Pancreas (tissue), 10 donors: Measurements from ENCODE around the gene MEGF11. TPM values are rescaled to one million over a fixed set of nuclear protein-coding genes. Genes with fewer than 3 reads are reported as not detected.

ENCODE experiments used
- ATAC-seq, 4 donors: fragments of 200-7000 bp; cut with Tn5 transposase; one replicate each; pipeline versions ENCODE4 v1.8.0 to v1.9.1; 2020; ENCODE audit warnings: mild to moderate bottlenecking in 4 of 4, moderate library complexity in 4 of 4
- DNase-seq, 6 donors: peaks; one replicate each; pipeline ENCODE4 v3.0.0-alpha.2; 2020
- FAIRE-seq: peaks from 2 replicates; lab custom pipeline; 2012; peaks lifted over from hg19 to GRCh38; lab: Jason Lieb, UNC
- H3K27ac ChIP-seq, 4 donors: fragments of 200-600 bp; sonication (generic); 1 replicate in 3 of 4; 2 replicates in 1 of 4; pipeline versions ENCODE4 v1.5.0 to v1.8.0; 2020
- H3K27me3 ChIP-seq, 4 donors: fragments of 200-600 bp; one replicate each; pipeline ENCODE4 v1.8.0; 2021
- H3K36me3 ChIP-seq, 3 donors: fragments of 200-600 bp; sonication (generic) in 1 of 3; one replicate each; pipeline versions ENCODE4 v1.5.0 to v1.8.0; 2020 to 2021
- H3K4me1 ChIP-seq, 3 donors: fragments of 200-600 bp; one replicate each; pipeline ENCODE4 v1.8.0; 2021
- H3K4me3 ChIP-seq, 4 donors: fragments of 200-600 bp; sonication (generic) in 2 of 4; one replicate each; pipeline versions ENCODE4 v1.5.0 to v1.8.0; 2020 to 2021
- H3K9me3 ChIP-seq, 4 donors: fragments of 200-600 bp; one replicate each; pipeline ENCODE4 v1.8.0; 2021
- WGBS, 2 donors: extraction: QIAGEN DNeasy Blood & Tissue Kit; methylation state at CpG; one replicate each; pipeline ENCODE4 v1.1.7; 2013; 5-methylcytosine and 5-hydroxymethylcytosine counted together
- intact Hi-C, 3 donors: fragments of 100-400 bp; cut with DNase I; formaldehyde crosslinking; loops; one replicate each; pipeline versions ENCODE4 v1.11.1 to v1.14.2; 2022
- polyA plus RNA-seq, 2 donors: library from polyadenylated mRNA; stranded (reverse); fragments of 200-250 nt; gene quantifications; one replicate each; pipeline ENCODE4 v1.2.3, GENCODE V29; 2013
- total RNA-seq, 6 donors: library from RNA; stranded (reverse); fragmentation: NEBNext Ultra II Directional in 4 of 6; extraction: Animal tissue kit (Norgen Biotek cat#: 25700) in 4 of 6; gene quantifications; one replicate each; pipeline versions ENCODE4 v1.2.1 to v1.2.4, GENCODE V29; 2021 to 2023
- TF ChIP-seq, protein P1 (sequence below), 4 donors: fragments of 200-600 bp; sonication (generic) in 3 of 4; IDR thresholded peaks; one replicate each; pipeline versions ENCODE4 v1.5.0 to v1.8.0; 2021; ENCODE audit warnings: antibody characterized with exemption in 4 of 4
- donor health status: healthy with polysubstance abuse.
- donor health status: DM: no; HTN: no; CAD: no; lungs with moderate emphysema.
- donor health status: DM: no; HTN: no; CAD: no.
- donor health status: control.
- donor health status: control.
- donor health status: Bipolar disorder and iron deficiency.
- donor health status: DM: yes; HTN: yes; CAD: no.
- donor health status: DM: no; HTN: no; CAD: no.
- donor health status: DM: no; HTN: no; CAD: no.
- donor health status: DM: yes; HTN: yes; CAD: no.

MEGF11 gene
- total and polyA plus RNA-seq, 8 donors: 0.19 to 0.87 (median 0.37) TPM

DNA sequence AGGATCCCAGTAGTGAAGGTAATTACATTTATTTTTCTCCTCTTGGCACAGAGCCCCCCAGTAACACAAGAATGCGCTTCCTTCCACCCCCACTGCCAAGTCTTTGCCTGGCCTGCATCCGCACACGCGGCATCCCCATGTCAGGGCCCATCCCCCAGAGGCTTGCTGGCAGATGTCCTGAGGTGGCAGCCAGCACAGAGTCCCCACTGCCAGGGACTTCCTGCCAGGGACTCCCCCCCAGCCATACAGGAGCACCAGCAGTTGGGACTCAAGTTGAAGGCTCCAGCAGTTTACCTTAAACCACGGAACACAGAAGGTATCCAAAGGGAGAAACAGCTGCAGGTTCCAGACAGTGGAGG lies 41.0 kb downstream of the MEGF11 start:
- WGBS, 2 donors: 81 to 83% methylated on average over 5 of the region's 5 CpGs
- H3K27ac ChIP-seq: no peak overlapping the region
- no peaks in the 10 kb centered on the region for H3K4me1 ChIP-seq
- intact Hi-C loops: no loop called here
- TF ChIP-seq, protein P1, sequence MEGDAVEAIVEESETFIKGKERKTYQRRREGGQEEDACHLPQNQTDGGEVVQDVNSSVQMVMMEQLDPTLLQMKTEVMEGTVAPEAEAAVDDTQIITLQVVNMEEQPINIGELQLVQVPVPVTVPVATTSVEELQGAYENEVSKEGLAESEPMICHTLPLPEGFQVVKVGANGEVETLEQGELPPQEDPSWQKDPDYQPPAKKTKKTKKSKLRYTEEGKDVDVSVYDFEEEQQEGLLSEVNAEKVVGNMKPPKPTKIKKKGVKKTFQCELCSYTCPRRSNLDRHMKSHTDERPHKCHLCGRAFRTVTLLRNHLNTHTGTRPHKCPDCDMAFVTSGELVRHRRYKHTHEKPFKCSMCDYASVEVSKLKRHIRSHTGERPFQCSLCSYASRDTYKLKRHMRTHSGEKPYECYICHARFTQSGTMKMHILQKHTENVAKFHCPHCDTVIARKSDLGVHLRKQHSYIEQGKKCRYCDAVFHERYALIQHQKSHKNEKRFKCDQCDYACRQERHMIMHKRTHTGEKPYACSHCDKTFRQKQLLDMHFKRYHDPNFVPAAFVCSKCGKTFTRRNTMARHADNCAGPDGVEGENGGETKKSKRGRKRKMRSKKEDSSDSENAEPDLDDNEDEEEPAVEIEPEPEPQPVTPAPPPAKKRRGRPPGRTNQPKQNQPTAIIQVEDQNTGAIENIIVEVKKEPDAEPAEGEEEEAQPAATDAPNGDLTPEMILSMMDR (IDR thresholded peaks at IDR 0.05): no peak
- no peak overlapping the region for H3K4me3 ChIP-seq
- no peak for DNase-seq
- FAIRE-seq: no peak
- H3K36me3 ChIP-seq: no peaks in the 10 kb centered on the region
- no peaks in the 10 kb centered on the region for H3K27me3 ChIP-seq
- no peak for ATAC-seq
- no peaks in the 10 kb centered on the region for H3K9me3 ChIP-seq

DNA sequence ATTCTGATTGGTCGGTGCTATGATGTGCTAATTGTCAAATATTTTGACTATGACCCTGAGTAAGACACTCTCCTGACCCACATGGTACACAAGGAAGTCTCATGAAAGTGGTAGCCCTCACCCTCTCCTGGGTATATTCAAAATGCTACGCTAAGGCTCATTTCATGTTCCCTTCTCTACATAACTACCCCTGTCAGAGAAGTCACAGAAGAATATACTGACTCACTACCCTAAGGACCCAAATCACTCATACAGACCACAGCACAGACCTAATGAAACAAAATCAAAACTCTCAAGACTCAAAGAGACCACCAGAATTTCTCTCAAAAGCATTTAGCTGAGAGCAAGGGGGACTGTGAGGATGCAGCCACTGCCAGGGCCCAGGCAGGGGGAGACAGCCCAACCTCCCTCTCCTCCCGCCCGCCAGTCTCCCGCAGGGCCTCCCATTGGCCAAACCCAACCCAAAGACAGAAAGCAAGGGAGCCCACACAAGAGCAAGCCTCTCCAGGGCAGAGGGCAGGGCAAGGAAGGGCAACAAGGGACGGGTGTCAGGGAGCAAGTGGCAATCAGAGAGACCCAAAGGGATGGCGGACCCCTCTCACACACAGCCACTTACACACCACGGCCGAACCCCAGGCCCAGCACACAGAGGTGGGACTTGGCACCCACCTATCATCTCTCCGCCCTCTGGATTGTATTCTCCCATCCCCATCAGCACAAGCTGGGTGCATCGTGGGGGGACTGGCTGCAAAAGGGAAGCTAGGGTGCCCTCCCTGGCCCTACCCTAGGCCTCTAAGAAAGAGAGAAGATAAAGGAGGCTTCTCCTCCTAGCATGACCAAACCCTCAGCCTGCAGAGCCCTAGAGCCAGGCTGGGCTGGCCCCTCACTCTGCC lies 41.6 kb downstream of the MEGF11 start:
- 80% methylated on average over 10 to 11 of the region's 11 CpGs for WGBS, 2 donors

DNA sequence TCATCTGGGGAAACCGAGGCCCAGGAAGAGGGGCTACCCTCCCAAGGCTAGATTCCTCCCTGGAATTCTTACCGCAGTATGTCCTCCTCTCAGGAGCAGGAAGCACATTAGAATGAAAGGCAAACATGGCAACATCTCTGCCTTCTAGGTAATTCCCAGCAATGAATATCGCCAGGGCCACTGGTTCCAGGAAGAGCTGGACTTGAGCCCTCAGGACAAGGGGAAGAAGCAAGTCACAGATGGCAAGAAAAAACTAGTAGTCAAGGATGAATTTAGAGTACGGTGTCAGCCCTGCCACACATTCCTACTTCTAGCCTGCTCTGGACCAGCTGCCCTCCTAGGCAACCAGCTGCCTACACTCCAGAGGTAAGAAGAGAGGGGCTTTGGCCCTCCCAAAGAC lies 42.9 kb downstream of the MEGF11 start:
- WGBS, 2 donors: 75% methylated on average over 4 of the region's 4 CpGs
- Histone ChIP-seq H3K36me3 (no peaks in the 10 kb centered on the region), H3K27me3 (no peaks in the 10 kb centered on the region), H3K27ac (no peak overlapping the region), H3K9me3 (no peaks in the 10 kb centered on the region), H3K4me1 (no peaks in the 10 kb centered on the region), H3K4me3 (no peak overlapping the region)
- FAIRE-seq: no peak
- no peak for ATAC-seq
- DNase-seq: peak in 1 of 6 donors; percentile 17
- TF ChIP-seq, protein P1 (IDR thresholded peaks at IDR 0.05): no peak
- intact Hi-C loops: no loop called here

More for the DNA sequence above, 41.6 kb downstream of the MEGF11 start:
- Histone ChIP-seq H3K27ac (no peak overlapping the region), H3K36me3 (no peaks in the 10 kb centered on the region), H3K4me3 (no peak overlapping the region), H3K9me3 (no peaks in the 10 kb centered on the region), H3K27me3 (no peaks in the 10 kb centered on the region), H3K4me1 (no peaks in the 10 kb centered on the region)
- intact Hi-C loops: no loop called here
- FAIRE-seq (no peak), ATAC-seq (no peak), DNase-seq (peak in 1 of 6 donors; percentile 30)
- TF ChIP-seq, protein P1 (IDR thresholded peaks at IDR 0.05): no peak

DNA sequence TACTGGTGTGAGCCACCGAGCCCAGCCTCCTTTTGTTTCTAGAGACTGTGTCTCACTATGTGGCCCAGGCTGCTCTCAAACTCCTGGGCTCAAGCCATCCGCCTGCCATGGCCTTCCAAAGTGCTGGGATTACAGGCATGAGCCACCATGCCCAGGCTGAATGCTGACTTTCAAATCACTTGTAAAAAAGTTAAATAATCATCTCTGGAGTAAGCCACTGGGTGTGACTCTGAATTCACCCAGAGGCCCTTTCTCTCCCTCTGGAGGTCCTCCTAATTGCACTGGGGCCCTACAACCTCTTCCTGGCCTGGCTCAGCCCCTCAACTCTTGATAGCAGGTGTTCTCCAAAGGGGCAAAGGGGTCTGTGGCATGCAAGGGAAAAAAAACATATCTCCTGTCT lies 54.8 kb downstream of the MEGF11 start:
- FAIRE-seq (no peak), ATAC-seq (no peak), DNase-seq (no peak)
- Histone ChIP-seq H3K36me3 (no peaks in the 10 kb centered on the region), H3K4me1 (no peaks in the 10 kb centered on the region), H3K9me3 (no peaks in the 10 kb centered on the region), H3K27ac (no peak overlapping the region), H3K27me3 (no peaks in the 10 kb centered on the region), H3K4me3 (no peak overlapping the region)
- intact Hi-C loops: loop anchor here in 2 of 3 donors (10.0 kb wide), 2 partner anchors 214 to 564 kb away; no protein-coding TSS in a partner anchor
- TF ChIP-seq, protein P1 (IDR thresholded peaks at IDR 0.05): no peak
- 83 to 87% methylated on average over 2 of the region's 2 CpGs for WGBS, 2 donors

DNA sequence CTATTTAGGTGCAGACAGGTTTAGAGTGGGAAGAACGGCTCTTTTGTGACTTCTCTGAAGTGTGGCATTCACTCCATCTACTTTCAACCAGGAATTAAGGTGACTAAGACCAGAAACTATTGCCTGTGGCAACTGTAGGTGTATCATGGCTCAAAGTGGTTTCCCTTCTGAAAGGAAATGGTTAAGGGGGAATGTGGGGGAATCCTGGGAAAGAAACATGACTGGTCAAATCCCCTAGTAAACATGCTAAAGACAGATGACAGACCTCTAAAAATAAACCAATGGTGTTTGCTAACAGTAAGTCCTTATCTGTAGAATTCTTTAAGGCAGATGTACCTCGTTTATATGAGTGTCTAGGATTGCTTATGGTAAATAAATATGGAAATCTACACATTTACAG lies 56.9 kb downstream of the MEGF11 start:
- H3K4me1 ChIP-seq: no peaks in the 10 kb centered on the region
- FAIRE-seq: no peak
- no peak for DNase-seq
- no peak overlapping the region for H3K27ac ChIP-seq
- WGBS, 2 donors: 22 to 34% methylated on average over 2 of the region's 2 CpGs
- H3K9me3 ChIP-seq: no peaks in the 10 kb centered on the region
- no peak for ATAC-seq
- TF ChIP-seq, protein P1 (IDR thresholded peaks at IDR 0.05): no peak
- no peak overlapping the region for H3K4me3 ChIP-seq
- H3K27me3 ChIP-seq: no peaks in the 10 kb centered on the region
- intact Hi-C loops: loop anchor here in 2 of 3 donors (10.0 kb wide), 2 partner anchors 212 to 562 kb away; no protein-coding TSS in a partner anchor
- H3K36me3 ChIP-seq: no peaks in the 10 kb centered on the region
